Glutamatergic neuron (in vitro differentiated cells): ENCODE results near the gene METTL18. TPM values are rescaled to one million over a fixed set of nuclear protein-coding genes. Genes with fewer than 3 reads are reported as not detected.

Source experiments
- DNase-seq: peaks from one replicate; pipeline ENCODE4 v3.0.0; 2022
- H3K27ac Mint-ChIP-seq: one replicate; pipeline ENCODE4 v1.8.0; 2020; ENCODE audit warnings: mild to moderate bottlenecking, mixed read lengths, inconsistent platforms; ENCODE audit not compliant: unreplicated experiment
- H3K27me3 Mint-ChIP-seq: one replicate; pipeline ENCODE4 v1.8.0; 2020; ENCODE audit warnings: mild to moderate bottlenecking, moderate library complexity, mixed read lengths, inconsistent platforms; ENCODE audit not compliant: unreplicated experiment
- H3K36me3 Mint-ChIP-seq: one replicate; pipeline ENCODE4 v1.8.0; 2020; ENCODE audit warnings: mild to moderate bottlenecking, mixed read lengths, inconsistent platforms; ENCODE audit not compliant: unreplicated experiment
- H3K4me1 Mint-ChIP-seq: one replicate; pipeline ENCODE4 v1.8.0; 2020; ENCODE audit warnings: mild to moderate bottlenecking, low read depth, mixed read lengths, inconsistent platforms; ENCODE audit not compliant: unreplicated experiment
- H3K4me3 Mint-ChIP-seq: one replicate; pipeline ENCODE4 v1.8.0; 2020; ENCODE audit warnings: mild to moderate bottlenecking, mixed read lengths, inconsistent platforms; ENCODE audit not compliant: unreplicated experiment
- H3K9me3 Mint-ChIP-seq: one replicate; pipeline ENCODE4 v1.8.0; 2020; ENCODE audit warnings: mild to moderate bottlenecking, moderate library complexity, mixed read lengths, inconsistent platforms; ENCODE audit not compliant: unreplicated experiment
- CTCF ChIP-seq: fragments of 200-600 bp; sonication (generic); IDR thresholded peaks from one replicate; pipeline ENCODE4 v1.5.0; 2021; ENCODE audit not compliant: partially characterized antibody, unreplicated experiment
- total RNA-seq: library from RNA; stranded (reverse); fragmentation: NEBNext Ultra II Directional; extraction: Animal tissue kit (Norgen Biotek cat#: 25700); gene quantifications from one replicate; pipeline ENCODE4 v1.2.1, GENCODE V29; 2021; ENCODE audit not compliant: unreplicated experiment

Gene METTL18
- total RNA-seq, 1 donor from 2014 or later = 5.1 TPM

DNA sequence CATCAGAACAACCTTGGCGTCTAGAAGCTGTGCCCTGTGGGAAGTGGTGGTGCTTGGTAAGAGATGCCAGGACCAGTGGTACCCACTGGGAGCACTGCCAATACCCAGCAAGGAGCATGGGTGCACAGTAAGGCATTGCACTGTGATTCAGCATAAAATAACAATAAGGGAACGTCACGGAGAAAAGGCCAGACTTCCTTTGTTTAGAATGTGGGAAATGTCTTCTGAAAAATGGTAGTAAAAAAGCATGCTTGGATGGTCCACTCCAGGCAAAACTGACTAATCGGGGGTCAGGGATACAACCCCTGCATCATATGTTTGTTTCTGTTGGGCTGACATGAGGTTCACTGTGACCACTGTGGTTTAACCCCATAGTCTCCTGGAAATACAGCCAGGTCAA, 14.7 kb downstream of the METTL18 start:
- TF ChIP-seq CTCF = no peak
- Mint-ChIP-seq H3K4me1 (no peaks in the 10 kb centered on the region), H3K36me3 (no peaks in the 10 kb centered on the region), H3K27ac (no peak overlapping the region), H3K27me3 (no peaks in the 10 kb centered on the region), H3K4me3 (no peak overlapping the region), H3K9me3 (no peaks in the 10 kb centered on the region)
- no peak for DNase-seq

DNA sequence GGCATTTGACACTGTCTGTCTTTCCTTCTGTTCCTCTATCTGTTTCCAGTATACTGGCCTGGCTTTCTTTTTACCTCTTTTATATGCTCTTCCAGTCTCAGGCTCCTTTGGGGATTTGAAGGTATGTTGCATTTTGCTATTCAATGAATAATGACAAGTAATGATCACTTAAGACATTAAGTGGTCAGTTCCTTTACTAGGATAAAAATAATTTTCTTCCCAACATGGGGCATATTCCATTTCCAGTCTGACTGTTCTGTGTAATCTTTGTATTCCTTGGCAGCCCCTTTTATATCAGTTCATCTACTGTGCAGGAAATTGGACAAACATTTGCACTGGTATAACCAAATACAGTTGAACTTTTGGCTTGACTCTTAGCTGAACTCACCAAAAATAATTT, 15.6 kb downstream of the METTL18 start:
- no peak for TF ChIP-seq CTCF
- Mint-ChIP-seq H3K27me3 (no peaks in the 10 kb centered on the region), H3K4me3 (no peak overlapping the region), H3K27ac (no peak overlapping the region), H3K36me3 (no peaks in the 10 kb centered on the region), H3K9me3 (no peaks in the 10 kb centered on the region), H3K4me1 (no peaks in the 10 kb centered on the region)
- DNase-seq = no peak

DNA sequence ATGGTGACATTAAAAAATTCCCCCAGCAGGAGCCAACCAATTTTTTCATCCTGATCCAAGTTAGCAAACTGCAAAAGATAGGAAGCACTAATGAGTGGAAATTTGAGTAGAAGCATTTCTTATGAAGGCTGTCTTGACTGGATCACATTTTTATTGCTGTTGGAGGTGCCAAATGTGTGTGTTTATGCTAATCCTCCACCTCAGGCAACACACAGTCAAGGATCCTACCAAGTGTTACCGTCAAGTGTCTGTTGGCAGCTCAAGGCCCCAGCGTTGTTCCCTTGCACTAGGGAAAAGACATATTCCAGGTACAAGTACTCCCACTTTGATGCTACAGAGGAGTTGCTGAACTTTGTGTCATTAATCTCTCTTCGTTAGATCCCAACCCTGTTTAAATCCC, 18.3 kb downstream of the METTL18 start:
- H3K27ac Mint-ChIP-seq = no peak overlapping the region
- H3K36me3 Mint-ChIP-seq = no peaks in the 10 kb centered on the region
- H3K4me1 Mint-ChIP-seq = no peaks in the 10 kb centered on the region
- TF ChIP-seq CTCF = no peak
- H3K27me3 Mint-ChIP-seq = no peaks in the 10 kb centered on the region
- DNase-seq = no peak
- H3K9me3 Mint-ChIP-seq = no peaks in the 10 kb centered on the region
- no peak overlapping the region for H3K4me3 Mint-ChIP-seq

DNA sequence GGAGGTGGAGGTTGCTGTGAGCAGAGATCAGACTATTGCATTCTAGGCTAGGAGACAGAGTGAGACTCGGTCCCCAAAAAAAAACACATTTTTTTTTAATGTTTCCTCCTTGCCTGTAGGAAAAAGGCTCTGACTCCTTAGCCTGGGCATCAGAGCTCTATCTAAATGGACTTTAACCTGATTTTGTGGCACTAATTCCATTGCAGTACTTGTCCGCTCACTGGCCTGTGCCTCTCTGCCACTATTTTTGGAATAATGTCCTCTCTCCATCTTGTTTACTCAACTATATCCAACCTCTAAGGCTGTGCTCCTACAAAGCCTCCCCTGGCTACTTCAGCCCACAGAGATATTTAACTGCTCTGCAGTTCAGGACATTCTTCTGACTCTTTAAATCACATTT, 26.5 kb downstream of the METTL18 start:
- no peak for TF ChIP-seq CTCF
- no peaks in the 10 kb centered on the region for H3K36me3 Mint-ChIP-seq
- H3K9me3 Mint-ChIP-seq = no peaks in the 10 kb centered on the region
- no peaks in the 10 kb centered on the region for H3K27me3 Mint-ChIP-seq
- H3K27ac Mint-ChIP-seq = no peak overlapping the region
- no peak for DNase-seq
- no peaks in the 10 kb centered on the region for H3K4me1 Mint-ChIP-seq
- no peak overlapping the region for H3K4me3 Mint-ChIP-seq

GRCh38 chr1:169765580-169766331, 29.0 kb downstream of the METTL18 start:
- no peak for DNase-seq
- TF ChIP-seq CTCF = no peak
- Mint-ChIP-seq H3K9me3 (no peaks in the 10 kb centered on the region), H3K4me1 (no peaks in the 10 kb centered on the region), H3K27me3 (no peaks in the 10 kb centered on the region), H3K4me3 (no peak overlapping the region), H3K36me3 (no peaks in the 10 kb centered on the region), H3K27ac (no peak overlapping the region)
